Measurements from ENCODE around the gene PPP4R1.

PPP4R1 gene

DNA sequence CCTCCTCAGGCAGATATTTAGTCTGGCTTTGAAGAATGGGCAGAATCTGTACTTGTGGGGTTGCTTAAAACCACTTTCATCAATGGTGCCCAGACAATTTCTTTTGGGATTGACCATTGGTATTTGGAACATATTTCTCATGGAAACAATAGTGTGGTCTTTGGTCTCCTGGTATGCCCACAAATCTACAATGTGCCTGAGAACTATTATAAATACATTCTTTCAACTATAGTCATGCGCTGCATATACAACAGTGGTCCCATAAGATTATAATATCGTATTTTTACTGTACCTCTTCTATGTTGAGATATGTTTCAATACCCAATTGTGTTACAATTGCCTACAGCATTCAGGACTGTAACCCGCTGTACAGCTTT is 34.8 kb upstream of the PPP4R1 start:
- no peak for TF ChIP-seq TAF1 (IDR thresholded peaks at IDR 0.05; ENCODE audit: borderline replicate concordance, insufficient read depth, low read length)
- TF ChIP-seq, protein P1, sequence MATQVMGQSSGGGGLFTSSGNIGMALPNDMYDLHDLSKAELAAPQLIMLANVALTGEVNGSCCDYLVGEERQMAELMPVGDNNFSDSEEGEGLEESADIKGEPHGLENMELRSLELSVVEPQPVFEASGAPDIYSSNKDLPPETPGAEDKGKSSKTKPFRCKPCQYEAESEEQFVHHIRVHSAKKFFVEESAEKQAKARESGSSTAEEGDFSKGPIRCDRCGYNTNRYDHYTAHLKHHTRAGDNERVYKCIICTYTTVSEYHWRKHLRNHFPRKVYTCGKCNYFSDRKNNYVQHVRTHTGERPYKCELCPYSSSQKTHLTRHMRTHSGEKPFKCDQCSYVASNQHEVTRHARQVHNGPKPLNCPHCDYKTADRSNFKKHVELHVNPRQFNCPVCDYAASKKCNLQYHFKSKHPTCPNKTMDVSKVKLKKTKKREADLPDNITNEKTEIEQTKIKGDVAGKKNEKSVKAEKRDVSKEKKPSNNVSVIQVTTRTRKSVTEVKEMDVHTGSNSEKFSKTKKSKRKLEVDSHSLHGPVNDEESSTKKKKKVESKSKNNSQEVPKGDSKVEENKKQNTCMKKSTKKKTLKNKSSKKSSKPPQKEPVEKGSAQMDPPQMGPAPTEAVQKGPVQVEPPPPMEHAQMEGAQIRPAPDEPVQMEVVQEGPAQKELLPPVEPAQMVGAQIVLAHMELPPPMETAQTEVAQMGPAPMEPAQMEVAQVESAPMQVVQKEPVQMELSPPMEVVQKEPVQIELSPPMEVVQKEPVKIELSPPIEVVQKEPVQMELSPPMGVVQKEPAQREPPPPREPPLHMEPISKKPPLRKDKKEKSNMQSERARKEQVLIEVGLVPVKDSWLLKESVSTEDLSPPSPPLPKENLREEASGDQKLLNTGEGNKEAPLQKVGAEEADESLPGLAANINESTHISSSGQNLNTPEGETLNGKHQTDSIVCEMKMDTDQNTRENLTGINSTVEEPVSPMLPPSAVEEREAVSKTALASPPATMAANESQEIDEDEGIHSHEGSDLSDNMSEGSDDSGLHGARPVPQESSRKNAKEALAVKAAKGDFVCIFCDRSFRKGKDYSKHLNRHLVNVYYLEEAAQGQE (IDR thresholded peaks at IDR 0.05; ENCODE audit: insufficient read depth in 1 of 2, low read depth in 2 of 2, low read length in 2 of 2), result no peak
- no peak for TF ChIP-seq FOXP2 (optimal IDR thresholded peaks at IDR 0.05; ENCODE audit: borderline replicate concordance, extremely low read depth, extremely low read length, insufficient read depth)
- TF ChIP-seq POLR2AphosphoS5 (IDR thresholded peaks at IDR 0.05; ENCODE audit: low read depth, low read length), result no peak
- no peak for TF ChIP-seq SIN3A (IDR thresholded peaks at IDR 0.05; ENCODE audit: borderline replicate concordance, insufficient read depth, low read length)

DNA sequence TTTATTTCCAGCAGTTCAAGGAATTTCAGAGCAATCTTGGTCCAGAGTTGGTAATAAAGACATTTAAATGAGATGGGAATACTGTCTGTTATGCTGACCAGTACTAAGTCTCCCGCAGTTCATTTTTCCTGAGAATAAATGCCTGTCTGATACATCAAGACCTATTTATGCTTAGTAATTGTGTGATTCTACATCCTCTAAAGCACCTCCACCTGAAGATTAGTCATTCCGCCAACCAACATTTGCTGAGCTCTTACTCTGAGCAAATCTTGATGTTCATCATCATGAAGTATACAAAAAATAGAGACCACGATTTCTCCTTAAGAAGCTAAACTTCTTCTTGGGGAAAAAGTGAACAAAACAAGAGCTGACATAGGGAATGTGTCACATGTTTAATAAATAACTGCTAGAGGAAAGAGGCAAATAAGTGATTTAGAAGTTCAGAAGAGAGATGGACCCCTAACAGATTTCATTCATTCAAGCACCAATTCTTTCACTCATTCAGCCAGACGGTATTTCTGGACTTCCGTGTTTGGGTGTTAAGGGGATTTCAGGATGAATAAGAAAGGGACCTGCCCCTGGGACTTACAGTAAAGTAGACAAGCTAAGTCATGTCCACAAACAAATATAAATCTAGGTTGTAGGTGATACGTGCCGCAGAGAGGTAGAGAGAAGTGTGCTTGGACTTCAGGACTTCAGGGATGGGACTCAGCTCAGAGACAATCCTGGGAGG is 34.2 kb upstream of the PPP4R1 start:
- TF ChIP-seq POLR2AphosphoS5 (IDR thresholded peaks at IDR 0.05; ENCODE audit: low read depth, low read length), result no peak
- no peak for TF ChIP-seq SIN3A (IDR thresholded peaks at IDR 0.05; ENCODE audit: borderline replicate concordance, insufficient read depth, low read length)
- no peak for TF ChIP-seq TAF1 (IDR thresholded peaks at IDR 0.05; ENCODE audit: borderline replicate concordance, insufficient read depth, low read length)

DNA sequence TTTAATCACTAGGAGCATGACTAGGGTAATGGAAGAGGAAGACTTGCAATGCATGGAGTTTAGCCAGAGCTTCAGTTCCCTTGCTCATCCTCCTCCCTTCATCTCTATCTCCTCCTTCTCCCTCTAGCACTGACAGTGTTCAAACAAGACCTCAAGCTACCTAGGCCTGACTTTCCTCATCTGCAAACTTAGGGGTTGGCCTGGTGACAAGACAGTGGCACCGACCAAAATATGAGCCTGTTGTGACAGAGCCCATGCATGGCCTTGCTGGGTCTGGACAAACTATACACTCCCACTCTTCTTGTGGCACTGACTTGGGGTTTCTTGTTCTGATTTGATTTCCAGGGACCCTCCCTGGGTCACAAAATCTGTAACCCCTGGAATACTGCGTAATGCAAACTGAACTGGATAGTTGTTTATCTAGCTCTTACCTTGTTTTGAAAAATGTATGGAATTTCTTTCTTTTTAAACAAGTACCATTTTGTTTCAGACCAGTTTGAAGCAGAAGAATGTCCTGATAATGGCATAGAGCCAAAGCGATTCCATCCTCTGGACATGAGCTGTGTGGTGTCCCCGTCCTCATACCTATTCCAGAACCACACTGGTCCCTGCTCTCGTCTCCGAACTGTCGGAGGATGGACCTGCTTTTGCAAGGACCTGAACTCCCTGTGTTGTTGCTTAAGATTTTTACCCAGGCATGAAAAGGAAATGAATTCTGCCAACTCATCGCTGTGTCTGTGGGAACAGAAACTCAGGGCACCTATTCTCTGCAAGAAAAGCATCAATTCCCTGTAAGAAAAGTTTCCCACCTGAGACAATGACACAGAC is 33.4 kb upstream of the PPP4R1 start:
- TF ChIP-seq, protein P1 (IDR thresholded peaks at IDR 0.05; ENCODE audit: insufficient read depth in 1 of 2, low read depth in 2 of 2, low read length in 2 of 2), result no peak
- TF ChIP-seq TAF1 (IDR thresholded peaks at IDR 0.05; ENCODE audit: borderline replicate concordance, insufficient read depth, low read length) (no peak), POLR2AphosphoS5 (IDR thresholded peaks at IDR 0.05; ENCODE audit: low read depth, low read length) (no peak), FOXP2 (optimal IDR thresholded peaks at IDR 0.05; ENCODE audit: borderline replicate concordance, extremely low read depth, extremely low read length, insufficient read depth) (no peak), SIN3A (IDR thresholded peaks at IDR 0.05; ENCODE audit: borderline replicate concordance, insufficient read depth, low read length) (no peak)

DNA sequence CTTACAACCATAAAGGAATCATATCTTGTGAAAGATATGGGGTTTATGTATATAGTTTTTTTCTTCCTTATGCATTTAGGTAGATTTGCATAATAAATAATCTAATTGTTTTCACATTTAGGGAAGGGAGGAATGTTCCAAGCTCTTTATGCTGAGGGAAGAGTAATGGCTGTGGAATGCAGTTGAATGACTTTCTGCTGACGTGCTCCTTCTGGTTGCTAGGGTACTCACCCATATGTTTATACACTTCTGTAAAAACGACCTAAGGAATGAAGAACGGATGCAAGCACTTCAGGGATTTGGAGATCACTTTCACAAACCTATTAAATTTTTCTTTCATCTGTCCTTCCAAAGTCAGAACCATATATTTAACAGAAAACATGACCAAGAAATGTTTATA is 29.2 kb upstream of the PPP4R1 start:
- no peak for TF ChIP-seq SIN3A (IDR thresholded peaks at IDR 0.05; ENCODE audit: borderline replicate concordance, insufficient read depth, low read length)
- TF ChIP-seq TAF1 (IDR thresholded peaks at IDR 0.05; ENCODE audit: borderline replicate concordance, insufficient read depth, low read length), result no peak
- no peak for TF ChIP-seq POLR2AphosphoS5 (IDR thresholded peaks at IDR 0.05; ENCODE audit: low read depth, low read length)
- TF ChIP-seq, protein P1 (IDR thresholded peaks at IDR 0.05; ENCODE audit: insufficient read depth in 1 of 2, low read depth in 2 of 2, low read length in 2 of 2), result no peak
- TF ChIP-seq FOXP2 (optimal IDR thresholded peaks at IDR 0.05; ENCODE audit: borderline replicate concordance, extremely low read depth, extremely low read length, insufficient read depth), result no peak

DNA sequence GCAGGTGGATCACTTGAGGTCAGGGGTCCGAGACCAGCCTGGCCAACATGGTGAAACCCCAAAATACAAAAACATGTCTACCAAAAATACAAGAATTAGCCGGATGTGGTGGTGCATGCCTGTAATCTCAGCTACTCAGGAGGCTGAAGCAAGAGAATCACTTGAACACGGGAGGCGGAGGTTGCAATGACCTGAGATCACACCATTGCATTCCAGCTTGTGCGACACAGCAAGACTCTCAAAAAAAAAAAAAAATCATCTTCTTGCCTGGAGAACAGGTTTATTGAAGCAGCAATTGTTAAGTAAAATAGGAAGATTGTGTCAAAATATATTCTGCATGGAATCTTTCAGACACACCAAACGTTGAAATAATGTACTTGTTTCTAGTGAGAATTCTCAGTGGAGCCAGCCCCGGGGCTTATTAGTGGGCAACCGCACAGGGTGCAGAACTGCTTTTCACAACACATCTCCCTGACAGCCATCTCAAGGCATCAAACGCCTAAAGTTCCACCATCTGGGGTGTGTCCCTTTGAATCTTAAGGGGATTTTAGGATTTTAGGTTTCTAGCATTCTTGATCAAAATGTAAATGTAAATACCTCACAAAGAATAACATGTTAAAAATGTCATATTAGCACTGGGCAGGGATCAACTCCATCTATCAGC is 28.6 kb upstream of the PPP4R1 start:
- TF ChIP-seq TAF1 (IDR thresholded peaks at IDR 0.05; ENCODE audit: borderline replicate concordance, insufficient read depth, low read length) (no peak), POLR2AphosphoS5 (IDR thresholded peaks at IDR 0.05; ENCODE audit: low read depth, low read length) (no peak), FOXP2 (optimal IDR thresholded peaks at IDR 0.05; ENCODE audit: borderline replicate concordance, extremely low read depth, extremely low read length, insufficient read depth) (no peak), SIN3A (IDR thresholded peaks at IDR 0.05; ENCODE audit: borderline replicate concordance, insufficient read depth, low read length) (no peak)
- TF ChIP-seq, protein P1 (IDR thresholded peaks at IDR 0.05; ENCODE audit: insufficient read depth in 1 of 2, low read depth in 2 of 2, low read length in 2 of 2), result no peak

Measured in PFSK-1 (cell line).